ENCODE results near the gene HAUS1.
"Not testable (repeated sequence)": the region's sequence is repeated elsewhere in the genome, so short reads cannot be mapped to it uniquely, and the experiment has no call there.

The HAUS1 gene

GRCh38 chr18:46130061-46130460 lies 25.9 kb downstream of the HAUS1 start:
- no peak overlapping the region for H3K27ac ChIP-seq
- no peak for DNase-seq (ENCODE audit: low spot score)
- ChIA-PET CTCF (no interaction called here), POLR2A (ENCODE audit: low non-redundant PET) (no interaction called here)
- TF ChIP-seq, protein P1, sequence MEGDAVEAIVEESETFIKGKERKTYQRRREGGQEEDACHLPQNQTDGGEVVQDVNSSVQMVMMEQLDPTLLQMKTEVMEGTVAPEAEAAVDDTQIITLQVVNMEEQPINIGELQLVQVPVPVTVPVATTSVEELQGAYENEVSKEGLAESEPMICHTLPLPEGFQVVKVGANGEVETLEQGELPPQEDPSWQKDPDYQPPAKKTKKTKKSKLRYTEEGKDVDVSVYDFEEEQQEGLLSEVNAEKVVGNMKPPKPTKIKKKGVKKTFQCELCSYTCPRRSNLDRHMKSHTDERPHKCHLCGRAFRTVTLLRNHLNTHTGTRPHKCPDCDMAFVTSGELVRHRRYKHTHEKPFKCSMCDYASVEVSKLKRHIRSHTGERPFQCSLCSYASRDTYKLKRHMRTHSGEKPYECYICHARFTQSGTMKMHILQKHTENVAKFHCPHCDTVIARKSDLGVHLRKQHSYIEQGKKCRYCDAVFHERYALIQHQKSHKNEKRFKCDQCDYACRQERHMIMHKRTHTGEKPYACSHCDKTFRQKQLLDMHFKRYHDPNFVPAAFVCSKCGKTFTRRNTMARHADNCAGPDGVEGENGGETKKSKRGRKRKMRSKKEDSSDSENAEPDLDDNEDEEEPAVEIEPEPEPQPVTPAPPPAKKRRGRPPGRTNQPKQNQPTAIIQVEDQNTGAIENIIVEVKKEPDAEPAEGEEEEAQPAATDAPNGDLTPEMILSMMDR (conservative IDR thresholded peaks at IDR 0.05; ENCODE audit: low read depth), result no peak

GRCh38 chr18:46130549-46130948 lies 26.4 kb downstream of the HAUS1 start:
- DNase-seq (ENCODE audit: low spot score); CTCF ChIA-PET; POLR2A ChIA-PET (ENCODE audit: low non-redundant PET); H3K27ac ChIP-seq: not testable (repeated sequence)

GRCh38 chr18:46133534-46133933 lies 29.3 kb downstream of the HAUS1 start:
- DNase-seq (ENCODE audit: low spot score), result no peak
- TF ChIP-seq, protein P1 (conservative IDR thresholded peaks at IDR 0.05; ENCODE audit: low read depth), result no peak
- H3K27ac ChIP-seq, result no peak overlapping the region
- ChIA-PET CTCF (no interaction called here), POLR2A (ENCODE audit: low non-redundant PET) (no interaction called here)

GRCh38 chr18:46134920-46135675 lies 30.9 kb downstream of the HAUS1 start:
- DNase-seq (ENCODE audit: low spot score), result no peak
- CTCF ChIA-PET, result no interaction called here

DNA sequence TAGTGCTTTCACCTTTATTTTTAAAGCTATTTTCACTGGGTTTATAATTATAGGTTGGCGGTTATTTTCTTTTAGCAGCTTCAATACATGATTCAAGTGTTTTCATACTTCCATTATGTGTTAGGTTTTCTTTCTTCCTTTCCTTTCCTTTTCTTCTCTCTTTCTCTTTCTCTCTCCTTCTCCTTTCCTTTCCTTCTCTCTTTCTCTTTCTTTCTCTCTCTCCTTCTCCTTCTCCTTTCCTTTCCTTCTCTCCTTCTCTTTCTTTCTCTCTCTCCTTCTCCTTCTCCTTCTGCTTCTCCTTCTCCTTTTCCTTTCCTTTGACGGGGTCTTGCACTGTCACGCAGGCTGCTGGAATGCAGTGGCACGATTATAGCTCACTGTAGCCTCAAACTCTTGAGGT lies 36.0 kb downstream of the HAUS1 start:
- no peak overlapping the region for H3K27ac ChIP-seq
- POLR2A ChIA-PET (ENCODE audit: low non-redundant PET), result no interaction called here
- CTCF ChIA-PET, result interaction anchor here (0.7 kb wide), 1 partner anchor 19 kb away, joined by 5 read pairs; no protein-coding TSS in a partner anchor
- DNase-seq (ENCODE audit: low spot score), result no peak
- TF ChIP-seq, protein P1 (conservative IDR thresholded peaks at IDR 0.05; ENCODE audit: low read depth), result no peak

More at GRCh38 chr18:46134920-46135675, 30.9 kb downstream of the HAUS1 start:
- POLR2A ChIA-PET (ENCODE audit: low non-redundant PET), result no interaction called here
- TF ChIP-seq, protein P1 (conservative IDR thresholded peaks at IDR 0.05; ENCODE audit: low read depth), result no peak
- no peak overlapping the region for H3K27ac ChIP-seq

DNA sequence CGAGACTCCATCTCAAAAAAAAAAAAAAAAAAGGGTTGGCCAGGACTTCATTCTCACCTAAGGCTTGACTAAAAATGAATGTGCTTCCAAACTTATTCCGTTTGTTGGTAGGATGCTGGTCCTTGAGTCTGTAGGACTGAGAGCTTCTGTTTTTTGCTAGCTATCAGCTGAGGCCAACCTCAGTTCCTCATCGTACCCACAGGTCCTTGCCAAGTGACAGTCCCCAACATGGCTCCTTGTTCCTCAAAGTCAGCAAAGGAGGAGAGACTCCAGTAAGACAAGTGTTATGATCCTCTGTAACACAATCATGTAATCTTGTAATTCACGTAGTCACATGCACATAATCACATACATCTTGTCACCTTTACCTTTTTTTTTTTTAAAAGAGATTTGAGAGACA lies 37.0 kb downstream of the HAUS1 start:
- DNase-seq (ENCODE audit: low spot score), result no peak
- ChIA-PET POLR2A (ENCODE audit: low non-redundant PET) (no interaction called here), CTCF (no interaction called here)
- H3K27ac ChIP-seq, result no peak overlapping the region
- TF ChIP-seq, protein P1 (conservative IDR thresholded peaks at IDR 0.05; ENCODE audit: low read depth), result no peak

DNA sequence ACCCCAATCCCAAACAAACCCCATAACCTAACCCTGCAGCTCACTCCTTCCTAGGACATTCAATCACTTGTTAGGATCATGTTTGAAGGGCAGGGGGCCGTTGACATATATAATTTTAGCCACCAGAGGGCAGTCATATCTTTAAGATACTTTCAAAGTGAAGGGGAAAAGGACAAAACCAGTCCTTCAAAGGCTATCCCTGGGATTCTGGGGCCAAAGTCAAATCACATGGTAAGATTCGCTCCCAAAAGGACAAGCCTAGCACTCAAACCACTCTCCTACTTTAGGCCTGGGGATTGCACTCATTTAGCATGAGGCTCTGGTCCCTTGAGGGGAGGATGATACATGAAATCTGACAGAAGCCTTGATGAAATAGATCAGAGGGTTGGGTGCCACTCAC lies 44.6 kb downstream of the HAUS1 start:
- TF ChIP-seq, protein P1 (conservative IDR thresholded peaks at IDR 0.05; ENCODE audit: low read depth), result peak; percentile 70

More for the DNA sequence above, 44.6 kb downstream of the HAUS1 start:
- CTCF ChIA-PET, result interaction anchor here (0.6 kb wide), 1 partner anchor 134 kb away, joined by 3 read pairs; no protein-coding TSS in a partner anchor
- peak; percentile 28 for DNase-seq (ENCODE audit: low spot score)
- H3K27ac ChIP-seq, result no peak overlapping the region
- POLR2A ChIA-PET (ENCODE audit: low non-redundant PET), result no interaction called here

All from RWPE1 (cell line).